Sigmoid colon (tissue), 7 donors: ENCODE measurements around the gene RBM17. TPM values are rescaled to one million over a fixed set of nuclear protein-coding genes. Genes with fewer than 3 reads are reported as not detected.

Source experiments
- DNase-seq: peaks from one replicate; pipeline ENCODE4 v3.0.0-alpha.2; 2019
- H3K27ac ChIP-seq, 4 donors: fragments of 200-600 bp; sonication (generic); one replicate each; pipeline ENCODE4 v1.5.1; 2016 to 2019; ENCODE audit warnings: mild to moderate bottlenecking in 1 of 4
- H3K27me3 ChIP-seq, 3 donors: fragments of 200-600 bp; sonication (generic); one replicate each; pipeline ENCODE4 v1.5.1; 2019; ENCODE audit warnings: mild to moderate bottlenecking in 1 of 3
- H3K36me3 ChIP-seq, 4 donors: fragments of 200-600 bp; sonication (generic); one replicate each; pipeline ENCODE4 v1.5.1; 2016 to 2019
- H3K4me1 ChIP-seq, 4 donors: fragments of 200-600 bp; sonication (generic); one replicate each; pipeline ENCODE4 v1.5.1; 2017 to 2019
- H3K4me3 ChIP-seq, 4 donors: fragments of 200-600 bp; sonication (generic); one replicate each; pipeline ENCODE4 v1.5.1; 2017 to 2019; ENCODE audit warnings: mild to moderate bottlenecking in 2 of 4, moderate library complexity in 1 of 4
- H3K9me3 ChIP-seq, 4 donors: fragments of 200-600 bp in 3 of 4; sonication (generic) in 3 of 4; one replicate each; pipeline versions ENCODE4 v1.5.1 to v1.6.1; 2013 to 2019
- CTCF ChIP-seq, 4 experiments: fragments of 450-650 bp in 3 of 4; fragments of 200-600 bp in 1 of 4; IDR thresholded peaks; one replicate each; pipeline ENCODE4 v1.5.1; 2016 to 2019; ENCODE audit warnings: antibody characterized with exemption in 4 of 4, mild to moderate bottlenecking in 3 of 4, moderate library complexity in 2 of 4
- EP300 ChIP-seq, 4 donors: sonication (generic); formaldehyde crosslinking; IDR thresholded peaks; one replicate each; pipeline ENCODE4 v1.6.1; 2017; ENCODE audit warnings: antibody characterized with exemption in 4 of 4
- POLR2A ChIP-seq, 2 donors: fragments of 450-650 bp; IDR thresholded peaks; one replicate each; pipeline ENCODE4 v1.6.1; 2016; ENCODE audit warnings: antibody characterized with exemption in 2 of 2, mild to moderate bottlenecking in 2 of 2, moderate library complexity in 2 of 2
- POLR2AphosphoS5 ChIP-seq, 4 donors: sonication (generic); formaldehyde crosslinking; IDR thresholded peaks; one replicate each; pipeline ENCODE4 v1.6.1; 2017; ENCODE audit warnings: antibody characterized with exemption in 4 of 4
- WGBS, 2 donors: extraction: QIAGEN DNeasy Blood & Tissue Kit; methylation state at CpG; one replicate each; pipeline ENCODE4 v1.1.7; 2013; 5-methylcytosine and 5-hydroxymethylcytosine counted together
- intact Hi-C: fragments of 100-400 bp; cut with DNase I; formaldehyde crosslinking; loops from one replicate; pipeline ENCODE4 v1.15.1; 2023
- polyA plus RNA-seq, 3 donors: library from polyadenylated mRNA; stranded (reverse); fragments of 200-250 nt; gene quantifications; one replicate each; pipeline ENCODE4 v1.2.3, GENCODE V29; 2013
- total RNA-seq, 4 donors: library from RNA; depleted of rRNA; stranded (reverse); fragments of >200 nt; gene quantifications; one replicate each; pipeline ENCODE4 v1.1.0, GENCODE V29; 2016
- donor health status: healthy with polysubstance abuse.
- donor health status: Bipolar disorder and iron deficiency.
- donor health status: healthy.

The RBM17 gene
- total and polyA plus RNA-seq, 7 donors = 32.8 to 74.2 (median 52.4) TPM

- Histone ChIP-seq H3K4me3 (no peak overlapping the region), H3K9me3 (no peaks in the 10 kb centered on the region), H3K4me1 (peaks cover 0 to 8% (median 1%) of the 10 kb centered on the region in 4 donors), H3K27ac (no peak overlapping the region), H3K27me3 (no peaks in the 10 kb centered on the region), H3K36me3 (no peaks in the 10 kb centered on the region)
- 94 to 95% methylated on average over 7 of the region's 7 CpGs for WGBS, 2 donors
- peak; percentile 54 for DNase-seq
- TF ChIP-seq POLR2A (IDR thresholded peaks at IDR 0.05) = no peak
- intact Hi-C loops = no loop called here
These were observed 41.0 kb upstream of the RBM17 start for GRCh38 chr10:6047847-6048246.

GRCh38 chr10:6048281-6049030 lies 40.4 kb upstream of the RBM17 start:
- no peak overlapping the region for H3K27ac ChIP-seq
- no peaks in the 10 kb centered on the region for H3K27me3 ChIP-seq
- H3K4me1 ChIP-seq = peaks cover 0 to 8% (median 1%) of the 10 kb centered on the region in 4 donors
- H3K4me3 ChIP-seq = no peak overlapping the region
- WGBS, 2 donors = 95 to 96% methylated on average over 7 of the region's 7 CpGs
- DNase-seq = peak; percentile 10
- intact Hi-C loops = no loop called here
- TF ChIP-seq POLR2AphosphoS5 (IDR thresholded peaks at IDR 0.05) = no peak
- no peak for TF ChIP-seq POLR2A (IDR thresholded peaks at IDR 0.05)
- TF ChIP-seq EP300 (IDR thresholded peaks at IDR 0.05) = no peak
- TF ChIP-seq CTCF (IDR thresholded peaks at IDR 0.05) = no peak
- H3K9me3 ChIP-seq = no peaks in the 10 kb centered on the region
- H3K36me3 ChIP-seq = no peaks in the 10 kb centered on the region

- no peaks in the 10 kb centered on the region for H3K9me3 ChIP-seq
- 81 to 98% methylated on average over 2 of the region's 2 CpGs for WGBS, 2 donors
- DNase-seq = peak; percentile 38
- TF ChIP-seq EP300 (IDR thresholded peaks at IDR 0.05) (no peak), POLR2AphosphoS5 (IDR thresholded peaks at IDR 0.05) (no peak), POLR2A (IDR thresholded peaks at IDR 0.05) (no peak), CTCF (IDR thresholded peaks at IDR 0.05) (no peak)
- intact Hi-C loops = no loop called here
- H3K27me3 ChIP-seq = no peaks in the 10 kb centered on the region
- H3K4me3 ChIP-seq = no peak overlapping the region
- no peaks in the 10 kb centered on the region for H3K36me3 ChIP-seq
- no peak overlapping the region for H3K27ac ChIP-seq
- H3K4me1 ChIP-seq = peaks cover 0 to 8% (median 1%) of the 10 kb centered on the region in 4 donors
These were observed 39.8 kb upstream of the RBM17 start for GRCh38 chr10:6049031-6049400.

- WGBS, 2 donors = 2 to 7% methylated on average over 18 of the region's 18 CpGs
- TF ChIP-seq CTCF (IDR thresholded peaks at IDR 0.05) = peak in 2 of 4 experiments; percentile 13 to 15
- TF ChIP-seq EP300 (IDR thresholded peaks at IDR 0.05) = no peak
- no peak for TF ChIP-seq POLR2A (IDR thresholded peaks at IDR 0.05)
- TF ChIP-seq POLR2AphosphoS5 (IDR thresholded peaks at IDR 0.05) = peak in 2 of 4 donors; percentile 8 to 10
- H3K9me3 ChIP-seq = no peaks in the 10 kb centered on the region
- no peaks in the 10 kb centered on the region for H3K36me3 ChIP-seq
- peaks cover 0 to 8% (median 1%) of the 10 kb centered on the region in 4 donors for H3K4me1 ChIP-seq
- peak overlapping the region; percentile 48 to 69 (median 66) for H3K27ac ChIP-seq
- H3K4me3 ChIP-seq = peak overlapping the region; percentile 21 to 43 (median 36)
- no peaks in the 10 kb centered on the region for H3K27me3 ChIP-seq
- DNase-seq = peak; percentile 85
- intact Hi-C loops = no loop called here
These were observed 37.9 kb upstream of the RBM17 start for GRCh38 chr10:6050801-6051445.
